HT1080 (cell line): ENCODE data around the gene KLHDC1. TPM values are rescaled to one million over a fixed set of nuclear protein-coding genes. Genes with fewer than 3 reads are reported as not detected.
"Not testable (repeated sequence)": the region's sequence is repeated elsewhere in the genome, so short reads cannot be mapped to it uniquely, and the experiment has no call there.

Experiments
- DNase-seq: peaks from one replicate; pipeline ENCODE4 v3.0.0-alpha.2; 2015; ENCODE audit warnings: low read depth
- polyA plus RNA-seq, 2 experiments: library from polyadenylated mRNA; depleted of rRNA; stranded (reverse); fragments of >200 nt; gene quantifications; 2 replicates each; pipeline ENCODE4 v1.2.3, GENCODE V29; 2015
- total RNA-seq: library from RNA; depleted of rRNA; stranded (reverse); fragments of >200 nt; shearing (Covaris generic); gene quantifications from 2 replicates; pipeline ENCODE4 v1.2.3, GENCODE V29; 2014; rRNA removed

KLHDC1 gene, protein sequence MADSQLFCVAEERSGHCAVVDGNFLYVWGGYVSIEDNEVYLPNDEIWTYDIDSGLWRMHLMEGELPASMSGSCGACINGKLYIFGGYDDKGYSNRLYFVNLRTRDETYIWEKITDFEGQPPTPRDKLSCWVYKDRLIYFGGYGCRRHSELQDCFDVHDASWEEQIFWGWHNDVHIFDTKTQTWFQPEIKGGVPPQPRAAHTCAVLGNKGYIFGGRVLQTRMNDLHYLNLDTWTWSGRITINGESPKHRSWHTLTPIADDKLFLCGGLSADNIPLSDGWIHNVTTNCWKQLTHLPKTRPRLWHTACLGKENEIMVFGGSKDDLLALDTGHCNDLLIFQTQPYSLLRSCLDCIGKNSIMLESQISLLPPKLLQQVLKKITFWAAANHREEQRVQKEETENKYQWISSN
- total RNA-seq: not detected in 2 replicates
- 0.14 and 0.33 TPM in 2 replicates for polyA plus RNA-seq (2015; cell fraction: cytosol; rRNA removed)
- polyA plus RNA-seq (2015; cell fraction: nucleus; rRNA removed): 0.45 and 0.75 TPM in 2 replicates

DNA sequence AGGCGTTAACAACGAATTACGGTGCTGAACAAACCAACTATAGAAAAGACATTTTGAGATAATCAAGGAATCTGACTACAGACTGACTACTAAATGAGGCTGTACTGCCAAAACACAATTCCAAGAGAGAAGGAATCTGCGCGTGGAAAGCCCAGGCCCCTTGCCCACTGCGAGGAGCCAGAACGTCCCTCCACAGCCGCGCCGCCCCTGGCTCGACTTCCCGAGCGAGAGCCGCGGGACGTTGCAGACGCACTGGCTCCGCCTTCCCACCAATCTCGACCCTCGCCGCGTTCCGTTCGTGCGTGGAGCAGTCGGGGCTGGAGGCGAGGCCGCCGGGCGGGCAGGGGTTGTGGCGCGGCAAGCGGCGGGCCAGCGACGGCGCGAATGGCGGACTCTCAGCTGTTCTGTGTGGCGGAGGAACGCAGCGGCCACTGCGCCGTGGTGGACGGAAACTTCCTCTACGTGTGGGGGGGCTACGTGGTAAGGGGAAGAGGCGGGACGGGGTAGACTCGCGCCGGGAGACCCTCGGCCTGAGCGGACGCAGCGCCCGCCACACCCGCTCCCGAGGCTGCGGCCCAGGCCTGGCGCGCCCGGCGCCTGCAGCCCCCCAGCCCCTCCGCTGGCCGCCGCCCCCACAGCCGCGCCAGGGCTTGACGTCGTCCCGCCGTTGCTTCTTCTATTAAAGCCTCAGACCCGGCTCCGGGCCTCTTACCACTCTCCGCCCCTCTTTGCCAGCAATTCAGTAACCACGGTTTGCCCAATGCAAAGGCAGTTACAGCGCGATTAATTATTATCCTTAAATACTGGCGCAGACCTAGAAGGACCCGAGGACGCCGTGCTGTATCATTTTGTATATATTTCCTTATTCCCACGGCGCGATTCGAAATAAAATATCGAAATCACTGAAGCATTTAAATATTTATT, at the start of gene KLHDC1:
KLHDC1 (plus strand) TSS at position 310 of the 924 bp plus-strand sequence; CDS start at position 385, 75 bp downstream.
- peak; percentile 32 for DNase-seq

DNA sequence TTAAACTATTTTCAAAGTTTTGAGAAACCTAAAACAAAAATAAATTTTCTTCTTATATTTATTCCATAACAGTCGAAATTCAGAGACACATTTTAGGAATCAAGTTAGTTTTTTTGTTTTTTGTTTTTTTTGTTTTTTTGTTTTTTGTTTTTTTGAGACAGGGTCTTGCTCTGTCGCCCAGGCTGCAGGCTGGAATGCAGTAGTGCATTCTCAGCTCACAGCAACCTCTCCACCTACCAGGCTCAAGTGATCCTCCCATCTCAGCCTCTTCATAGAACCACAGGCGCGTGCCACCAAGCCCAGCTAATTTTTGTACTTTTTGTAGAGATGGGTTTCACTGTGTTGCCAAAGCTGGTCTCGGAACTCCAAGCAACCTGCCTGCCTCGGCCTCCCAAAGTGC, 39.4 kb upstream of the KLHDC1 start:
- DNase-seq: no peak

DNA sequence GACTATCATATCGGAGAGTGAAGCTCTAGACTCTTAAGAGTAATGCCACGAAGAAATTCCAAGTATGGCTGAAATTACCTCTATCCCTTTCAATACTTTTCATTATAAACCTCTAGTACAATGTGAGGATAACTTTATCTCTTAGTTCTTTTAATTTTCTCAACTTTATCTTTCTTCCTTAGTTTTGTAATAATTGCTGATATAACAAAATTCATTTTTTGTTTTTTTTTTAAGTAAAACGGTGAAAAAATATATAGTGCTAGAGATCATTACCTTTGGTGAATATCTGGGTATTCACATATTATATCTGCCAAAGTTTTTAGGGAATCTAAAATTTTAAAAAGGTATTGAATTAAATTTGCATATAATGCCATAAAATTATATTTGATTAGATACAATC, 38.4 kb upstream of the KLHDC1 start:
- no peak for DNase-seq

DNA sequence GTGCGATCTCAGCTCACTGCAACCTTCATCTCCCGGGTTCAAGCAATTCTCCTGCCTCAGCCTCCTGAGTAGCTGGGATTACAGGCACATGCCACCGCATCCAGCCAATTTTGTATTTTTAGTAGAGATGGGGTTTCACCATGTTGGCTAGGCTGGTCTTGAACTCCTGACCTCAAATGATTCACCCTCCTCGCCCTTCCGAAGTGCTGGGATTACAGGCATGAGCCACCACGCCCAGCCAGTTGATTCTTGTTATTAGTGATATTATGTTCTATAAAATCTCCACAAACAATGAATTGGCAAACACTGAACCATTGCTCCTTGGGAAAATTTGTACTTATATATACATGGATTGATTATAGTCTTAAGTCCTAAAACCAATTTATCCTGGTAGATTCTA, 35.4 kb upstream of the KLHDC1 start:
- peak; percentile 24 for DNase-seq

DNA sequence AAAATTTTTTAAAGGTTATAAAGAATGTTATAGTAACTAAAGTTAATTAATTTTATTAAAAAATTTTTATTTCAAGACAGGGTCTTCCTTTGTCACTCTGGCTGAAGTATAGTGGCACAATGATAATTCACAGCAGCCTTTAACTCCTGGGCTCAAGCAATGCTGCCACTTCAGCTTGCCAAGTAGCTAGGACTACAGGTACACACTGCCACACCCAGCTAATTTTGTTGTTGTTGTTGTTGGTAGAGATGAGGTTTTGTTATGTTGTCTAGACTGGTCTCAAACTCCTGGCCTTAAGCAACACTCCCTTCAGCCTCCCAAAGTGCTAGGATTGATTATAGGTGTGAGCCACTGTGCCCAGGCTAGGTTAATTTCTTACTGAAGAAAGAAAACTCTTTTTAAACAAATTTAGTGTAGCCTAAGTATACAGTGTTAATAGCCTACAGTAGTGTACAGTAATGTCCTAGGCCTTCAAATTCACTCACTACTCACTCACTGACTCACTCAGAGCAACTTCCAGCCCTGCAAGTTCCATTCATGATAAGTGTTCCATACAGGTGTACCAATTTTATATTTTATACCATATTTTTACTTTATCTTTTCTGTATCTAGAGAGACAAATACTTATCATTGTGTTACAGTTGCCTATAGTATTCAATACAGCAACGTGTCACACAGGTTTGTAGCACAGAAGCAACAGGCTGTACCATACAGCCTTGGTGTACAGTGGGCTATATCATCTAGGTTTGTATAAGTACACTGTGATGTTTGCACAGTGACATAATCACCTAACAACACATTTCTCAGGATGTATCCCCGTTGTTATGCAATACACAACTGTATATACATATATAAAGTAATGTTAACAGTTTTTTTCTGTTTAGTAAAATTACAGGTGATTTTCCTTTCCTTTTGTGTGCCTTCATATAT, 33.1 kb upstream of the KLHDC1 start:
- no peak for DNase-seq

DNA sequence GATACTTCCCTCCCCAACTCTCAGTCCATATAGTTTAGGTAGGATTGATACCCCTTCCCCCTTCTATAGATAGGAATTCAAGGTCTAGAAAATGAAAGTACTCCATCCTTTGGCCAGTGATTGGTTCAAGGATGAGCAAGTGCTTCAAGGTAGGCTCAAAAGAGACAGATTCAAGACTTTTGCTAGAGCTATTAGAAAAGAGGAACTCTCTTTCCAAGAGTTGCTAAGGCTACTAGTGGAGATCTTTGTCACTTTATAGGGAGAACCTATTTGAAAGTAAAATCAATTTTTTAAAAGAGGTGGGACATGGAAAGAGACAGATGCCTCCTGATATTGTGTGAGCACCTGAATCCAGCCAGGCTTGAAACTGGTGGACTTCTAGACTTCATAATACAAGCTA, 22.4 kb upstream of the KLHDC1 start:
- no peak for DNase-seq

DNA sequence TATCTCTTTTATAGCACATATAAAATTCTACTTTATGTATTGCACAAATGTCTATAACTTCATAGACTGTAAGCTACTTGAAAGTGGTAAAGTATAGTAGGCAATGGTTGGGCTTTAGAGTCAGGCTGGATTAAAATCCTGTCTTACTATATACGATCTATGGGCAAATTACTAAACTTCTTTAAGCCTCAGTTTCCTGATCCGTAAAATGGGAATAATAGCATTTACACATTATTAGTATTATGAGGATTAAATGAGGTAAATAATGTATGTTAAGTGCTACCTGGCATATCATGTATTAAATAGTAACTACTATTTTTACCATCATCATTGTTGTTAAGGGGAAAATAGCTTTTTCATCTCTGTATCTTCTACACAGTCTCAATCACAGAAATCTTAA, 19.3 kb upstream of the KLHDC1 start:
- DNase-seq: no peak

DNA sequence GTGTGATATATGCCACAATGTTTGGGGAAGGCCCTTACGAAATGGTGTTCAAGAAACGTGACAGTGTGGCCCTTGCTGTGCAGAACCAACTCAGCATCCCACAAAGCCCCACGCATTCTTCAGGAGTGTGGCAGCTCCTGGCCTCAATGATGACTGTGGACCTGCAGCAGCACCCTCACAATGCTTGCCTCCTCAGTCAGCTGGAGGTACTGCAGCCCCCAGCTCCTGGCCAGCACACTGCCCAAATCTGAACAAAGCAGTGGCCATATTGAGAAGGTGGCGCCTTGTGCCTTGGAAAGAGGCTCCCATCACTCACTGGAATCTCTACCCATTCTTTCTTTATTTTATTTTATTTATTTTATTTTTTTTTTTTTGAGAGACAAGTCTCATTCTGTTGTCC, 15.3 kb upstream of the KLHDC1 start:
- no peak for DNase-seq

DNA sequence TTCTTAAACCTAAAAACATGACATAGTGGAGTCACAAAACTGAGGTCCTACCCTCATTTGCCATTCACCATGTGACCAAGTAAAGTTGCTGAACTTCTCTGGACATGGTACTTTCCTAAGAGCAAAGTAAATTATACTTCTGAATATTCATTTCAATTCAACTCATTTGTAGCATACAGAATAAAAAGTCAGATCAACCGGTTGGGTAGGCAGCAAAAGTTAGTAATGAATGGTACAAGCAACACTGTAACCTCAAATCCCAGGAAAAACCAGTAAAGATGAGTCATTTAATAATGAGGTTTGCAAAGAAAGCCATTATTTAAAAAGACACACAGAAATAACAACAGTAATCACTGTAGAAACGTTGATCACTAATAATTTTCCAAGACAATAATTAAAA, 13.6 kb upstream of the KLHDC1 start:
- peak; percentile 33 for DNase-seq

DNA sequence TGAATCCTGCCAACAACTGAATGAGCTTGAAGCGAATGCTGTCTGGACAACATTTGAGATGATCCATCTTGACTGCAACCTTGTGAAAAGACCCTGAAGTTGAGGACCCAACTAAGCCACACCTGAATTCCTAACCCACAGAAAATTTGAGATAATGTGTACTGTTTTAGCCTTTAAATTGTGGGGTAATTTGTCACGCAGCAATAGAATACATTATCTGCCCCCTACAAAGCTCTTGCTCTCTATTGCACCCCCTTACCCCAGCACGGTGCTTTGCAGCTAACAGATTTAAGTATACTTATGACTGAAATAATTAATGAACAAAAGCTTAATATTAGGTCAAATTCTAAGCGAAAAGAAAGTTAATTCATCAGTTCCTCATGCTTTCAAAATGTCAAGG, 6.5 kb upstream of the KLHDC1 start:
- DNase-seq: no peak

- DNase-seq: peak; percentile 44
Measured at GRCh38 chr14:49687942-49688700, 4.8 kb upstream of the KLHDC1 start, which contains the start of gene POLE2. TSS of gene POLE2 (minus strand) at chr14:49688214. CDS start at chr14:49688203, 11 bp downstream.

DNA sequence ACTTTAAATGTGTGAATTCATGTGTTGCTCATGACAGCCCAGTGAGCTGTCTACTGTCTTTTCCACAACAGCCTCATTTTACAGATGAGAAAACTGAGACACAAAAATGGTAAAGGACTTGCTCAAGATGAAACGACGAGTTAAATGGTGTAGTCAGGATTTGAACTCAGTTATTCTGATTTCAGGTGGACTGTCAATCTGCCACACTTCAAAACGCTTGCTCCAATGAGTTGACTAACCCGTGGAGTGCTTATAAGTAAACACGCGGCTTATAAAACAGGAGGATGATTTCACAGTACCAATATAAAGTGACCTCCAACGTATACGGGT, 4.3 kb upstream of the KLHDC1 start:
- no peak for DNase-seq

GRCh38 chr14:49691031-49691430, 1.9 kb upstream of the KLHDC1 start:
- DNase-seq: no peak

DNA sequence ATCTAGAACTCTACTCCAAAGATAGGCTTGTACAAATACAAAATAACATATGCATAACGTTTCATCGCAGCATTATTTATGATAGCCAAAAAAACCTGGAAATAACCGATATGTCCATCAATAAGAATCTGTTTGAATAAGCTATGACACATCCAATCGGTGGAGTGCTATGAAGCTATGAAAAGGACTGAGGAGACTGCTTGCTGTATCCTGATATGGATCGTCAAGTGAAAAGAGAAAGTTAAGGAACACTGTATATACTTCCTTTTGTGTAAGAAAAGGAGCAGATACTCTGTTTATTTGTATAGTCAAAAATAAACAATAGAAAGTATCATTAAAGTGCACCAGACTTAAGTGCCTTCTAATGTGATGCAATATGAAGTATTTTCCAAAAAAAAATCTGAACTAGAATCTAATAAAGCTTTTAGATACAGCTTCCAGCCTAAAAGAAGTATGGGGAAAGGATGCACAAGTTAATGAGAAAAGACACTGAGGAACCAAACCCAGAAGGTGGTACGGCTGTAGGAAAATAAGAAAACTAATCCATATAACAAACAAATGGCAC, 645 bp upstream of the KLHDC1 start:
- DNase-seq: peak; percentile 3

DNA sequence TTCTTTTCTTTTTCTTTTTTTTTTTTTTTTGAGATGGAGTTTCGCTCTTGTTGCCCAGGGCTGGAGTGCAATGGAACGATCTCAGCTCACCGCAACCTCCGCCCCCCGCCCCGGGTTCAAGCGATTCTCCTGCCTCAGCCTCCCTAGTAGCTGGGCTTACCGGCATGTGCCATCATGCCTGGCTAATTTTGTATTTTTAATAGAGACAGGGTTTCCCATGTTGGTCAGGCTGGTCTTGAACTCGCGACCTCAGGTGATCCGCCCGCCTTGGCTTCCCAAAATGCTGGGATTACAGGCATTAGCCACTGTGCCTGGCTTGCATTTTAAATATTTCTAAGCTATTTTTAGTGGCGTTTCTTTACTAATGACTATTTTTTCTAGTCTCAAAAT, 810 bp downstream of the KLHDC1 start:
- DNase-seq: not testable (repeated sequence)

GRCh38 chr14:49702725-49703124, 9.8 kb downstream of the KLHDC1 start:
- peak; percentile 8 for DNase-seq

DNA sequence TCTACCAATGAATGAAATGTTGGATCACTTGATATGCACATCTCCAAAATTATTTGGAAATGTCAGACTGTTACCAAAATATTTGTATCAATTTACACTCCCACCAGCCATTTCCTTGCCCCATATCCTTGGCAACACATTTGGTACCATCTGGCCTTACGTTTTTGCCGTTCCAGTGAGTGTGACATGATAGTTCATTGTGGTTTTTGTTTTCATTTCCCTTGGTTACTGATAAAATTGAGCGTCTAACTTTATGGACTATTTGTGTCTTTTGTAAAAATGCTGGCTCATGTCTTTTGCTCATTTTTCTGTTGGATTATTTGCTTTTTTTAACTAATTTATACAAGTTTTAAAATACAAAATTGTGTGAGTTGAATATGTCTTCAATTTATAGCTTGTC, 11.0 kb downstream of the KLHDC1 start:
- no peak for DNase-seq

DNA sequence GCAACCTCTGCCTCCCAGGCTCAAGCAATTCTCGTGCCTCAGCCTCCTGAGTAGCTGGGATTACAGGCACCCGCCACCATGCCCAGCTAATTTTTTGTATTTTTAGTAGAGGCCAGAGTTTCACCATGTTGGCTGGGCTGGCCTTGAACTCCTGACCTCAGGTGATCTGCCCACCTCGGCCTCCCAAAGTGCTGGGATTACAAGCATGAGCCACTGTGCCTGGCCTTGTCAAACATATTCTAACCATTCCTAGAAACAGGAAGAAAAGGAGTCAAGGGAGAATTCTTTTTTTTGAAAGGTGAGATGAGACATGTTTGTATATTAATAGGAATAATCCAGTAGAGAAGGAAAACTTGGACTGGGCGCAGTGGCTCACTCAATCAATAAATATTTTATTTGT, 11.6 kb downstream of the KLHDC1 start:
- DNase-seq: not testable (repeated sequence)

DNA sequence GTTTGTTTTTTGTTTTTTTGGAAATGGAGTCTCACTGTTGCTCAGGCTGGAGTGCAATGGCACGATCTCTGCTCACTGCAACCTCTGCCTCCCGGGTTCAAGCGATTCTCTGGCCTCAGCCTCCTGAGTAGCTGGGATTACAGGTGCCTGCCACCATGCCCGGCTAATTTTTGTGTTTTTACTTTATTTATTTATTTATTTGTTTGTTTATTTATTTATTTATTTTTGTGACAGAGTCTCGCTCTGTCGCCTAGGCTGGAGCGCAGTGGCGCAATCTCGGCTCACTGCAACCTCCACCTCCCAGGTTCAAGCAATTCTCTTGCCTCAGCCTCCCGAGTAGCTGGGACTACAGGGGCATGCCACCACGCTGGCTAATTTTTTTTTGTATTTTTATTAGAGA, 18.1 kb downstream of the KLHDC1 start:
- not testable (repeated sequence) for DNase-seq

- no peak for DNase-seq
Measured at GRCh38 chr14:49720744-49721143, 27.8 kb downstream of the KLHDC1 start.
